HepG2 (cell line): ENCODE measurements around the gene CLPTM1. TPM values are rescaled to one million over a fixed set of nuclear protein-coding genes. Genes with fewer than 3 reads are reported as not detected.
A peak's percentile ranks its signal among the peaks of the same experiment; 100 is the strongest.

Experiments
- ATAC-seq: fragments of 200-7000 bp; cut with Tn5 transposase; 3 replicates; pipeline ENCODE4 v1.9.1; 2020; ENCODE audit warnings: mild to moderate bottlenecking, moderate library complexity
- BruUV-seq: library from RNA; stranded (reverse); fragments of 400-500 nt; replicated peaks from 2 replicates; lab custom pipeline; 2021; lab: Mats Ljungman, UMichigan
- CTCF ChIA-PET: fragments of 300-600 bp; formaldehyde crosslinking; extraction: SDS; loops from one replicate; lab custom pipeline; 2021; ENCODE audit warnings: low total read pairs, inconsistent platforms, low intra/inter-chr PET ratio; lab: Yijun Ruan, JAX
- POLR2A ChIA-PET: fragments of 350-600 bp; sonication (Branson Sonifier 250); formaldehyde crosslinking; loops from one replicate; lab custom pipeline; 2020; ENCODE audit warnings: antibody characterized with exemption, inconsistent platforms; lab: Yijun Ruan, JAX
- DNase-seq: peaks from one replicate; pipeline ENCODE4 v3.0.0-alpha.2; 2015; ENCODE audit warnings: low spot score
- FAIRE-seq: peaks from 3 replicates; lab custom pipeline; 2011; peaks lifted over from hg19 to GRCh38; lab: Jason Lieb, UNC
- H2AFZ ChIP-seq: one replicate; pipeline ENCODE4 v1.6.1; 2011; ENCODE audit warnings: low read length, inconsistent platforms
- H3K27ac ChIP-seq: fragments of 300-600 bp; 3 replicates; pipeline ENCODE4 v1.8.0; 2011; ENCODE audit warnings: mixed run types, mild to moderate bottlenecking, mixed read lengths, low read length, inconsistent platforms; ENCODE audit not compliant: insufficient read depth; ENCODE audit errors: extremely low read length
- H3K27me3 ChIP-seq, 2 experiments: fragments of 200-600 bp in 1 of 2; 2 replicates in 1 of 2; 3 replicates in 1 of 2; pipeline versions ENCODE4 v1.6.0 to v1.8.0; 2011; ENCODE audit warnings: low read length in 2 of 2, mild to moderate bottlenecking in 2 of 2, moderate library complexity in 2 of 2, inconsistent platforms in 1 of 2; ENCODE audit not compliant: insufficient read depth in 2 of 2, control insufficient read depth in 1 of 2
- H3K36me3 ChIP-seq, 2 experiments: fragments of 200-600 bp in 1 of 2; replicated peaks in 1 of 2; 2 replicates in 1 of 2; 3 replicates in 1 of 2; pipeline versions ENCODE4 v1.5.1 to v1.8.0; 2011; ENCODE audit warnings: low read length in 2 of 2, inconsistent platforms in 1 of 2; ENCODE audit not compliant: insufficient read depth in 2 of 2, control insufficient read depth in 1 of 2
- H3K4me1 ChIP-seq: 2 replicates; pipeline ENCODE4 v1.5.1; 2012; ENCODE audit warnings: low read length, inconsistent platforms; ENCODE audit not compliant: insufficient read depth
- H3K4me2 ChIP-seq: 2 replicates; pipeline ENCODE4 v1.6.0; 2011; ENCODE audit warnings: low read depth, low read length, inconsistent platforms
- H3K4me3 ChIP-seq, 3 experiments: fragments of 200-600 bp in 1 of 3; sonication (generic), shearing (Covaris generic) in 1 of 3; replicated peaks in 1 of 3; 2 replicates each; pipeline ENCODE4 v1.5.1; 2011 to 2016; ENCODE audit warnings: low read length in 3 of 3, inconsistent platforms in 2 of 3, low read depth in 2 of 3, mild to moderate bottlenecking in 2 of 3, control low read depth in 1 of 3, mixed read lengths in 1 of 3; ENCODE audit not compliant: insufficient read depth in 1 of 3
- H3K79me2 ChIP-seq: one replicate; pipeline ENCODE4 v1.6.1; 2011; ENCODE audit warnings: low read length, inconsistent platforms; ENCODE audit not compliant: insufficient read depth
- H3K9ac ChIP-seq: 2 replicates; pipeline ENCODE4 v1.6.0; 2011; ENCODE audit warnings: mild to moderate bottlenecking, low read depth, low read length, inconsistent platforms; ENCODE audit not compliant: insufficient read depth
- H3K9me3 ChIP-seq: 2 replicates; pipeline ENCODE4 v1.5.1; 2012; ENCODE audit warnings: mild to moderate bottlenecking, low read length
- H4K20me1 ChIP-seq: 2 replicates; pipeline ENCODE4 v1.6.0; 2011; ENCODE audit warnings: inconsistent platforms, mild to moderate bottlenecking, low read length, moderate library complexity; ENCODE audit not compliant: insufficient read depth
- CAMTA2 ChIP-seq: sonication (generic); formaldehyde crosslinking; IDR thresholded peaks from 2 replicates; pipeline ENCODE4 v1.4.0; 2020; ENCODE audit warnings: mild to moderate bottlenecking, missing genetic modification reagents, borderline replicate concordance
- MYC ChIP-seq: sonication (generic); formaldehyde crosslinking; IDR thresholded peaks from 2 replicates; pipeline ENCODE4 v1.9.0; 2021; ENCODE audit warnings: missing genetic modification reagents, borderline replicate concordance
- ZBTB38 ChIP-seq: sonication (generic); formaldehyde crosslinking; IDR thresholded peaks from 2 replicates; pipeline ENCODE4 v1.5.1; 2020; ENCODE audit warnings: mild to moderate bottlenecking, missing genetic modification reagents
- ZFP91 ChIP-seq: sonication (generic); formaldehyde crosslinking; IDR thresholded peaks from 2 replicates; pipeline ENCODE4 v1.9.0; 2022; ENCODE audit warnings: missing genetic modification reagents, mild to moderate bottlenecking, borderline replicate concordance
- ZNF619 ChIP-seq: sonication (generic); formaldehyde crosslinking; IDR thresholded peaks from 2 replicates; pipeline ENCODE4 v1.4.0; 2020; ENCODE audit warnings: mild to moderate bottlenecking, missing genetic modification reagents
- ZNF687 ChIP-seq: sonication (generic); formaldehyde crosslinking; IDR thresholded peaks from 2 replicates; pipeline ENCODE4 v1.5.1; 2020; ENCODE audit warnings: mild to moderate bottlenecking, missing genetic modification reagents, moderate library complexity
- ZNF891 ChIP-seq: sonication (generic); formaldehyde crosslinking; IDR thresholded peaks from 2 replicates; pipeline ENCODE4 v1.5.0; 2020; ENCODE audit warnings: mild to moderate bottlenecking, missing genetic modification reagents
- WGBS: methylation state at CpG from one replicate; pipeline ENCODE4 v1.1.6; 2017; ENCODE audit warnings: low lambda C conversion rate; 5-methylcytosine and 5-hydroxymethylcytosine counted together
- in situ Hi-C: cut with HindIII; loops from 2 replicates; pipeline ENCODE4 v1.10.0; 2017; ENCODE audit warnings: low pct_unique_long_range_greater_than_20kb; ENCODE audit not compliant: extremely low pct_ligation_motif_present
- intact Hi-C: fragments of 100-400 bp; cut with micrococcal nuclease; formaldehyde crosslinking; loops from one replicate; pipeline ENCODE4 v1.10.0; 2022; ENCODE audit not compliant: unreplicated experiment
- polyA plus RNA-seq, 8 experiments: library from polyadenylated mRNA; depleted of rRNA in 3 of 8; stranded (reverse) in 7 of 8; unstranded in 1 of 8; fragments of >200 nt; fragmentation: Illumina TruSeq in 4 of 8; extraction: Trizol in 4 of 8; gene quantifications; 2 replicates each; pipeline versions ENCODE4 v1.2.1 to v1.2.3, GENCODE V29; 2011 to 2016; ENCODE audit warnings: low read depth in 4 of 8, missing spikeins in 1 of 8, mixed read lengths in 1 of 8; ENCODE audit not compliant: insufficient read depth in 1 of 8
- total RNA-seq, 5 experiments: library from RNA; depleted of rRNA; stranded (reverse); fragments of >200 nt; fragmentation: Illumina TruSeq; extraction: Trizol; gene quantifications; 2 replicates each; pipeline ENCODE4 v1.2.3, GENCODE V29; 2016; ENCODE audit warnings: low read depth in 1 of 5
- TF ChIP-seq, protein P1 (sequence below): sonication (generic); formaldehyde crosslinking; IDR thresholded peaks from 2 replicates; pipeline ENCODE4 v1.5.0; 2020; ENCODE audit warnings: missing genetic modification reagents

Gene CLPTM1
- total and polyA plus RNA-seq, 2 of the 13 experiments (the other 11 are each of a cell fraction or from before 2014, with no cell fraction given) = 34.9 to 42.8 TPM

DNA sequence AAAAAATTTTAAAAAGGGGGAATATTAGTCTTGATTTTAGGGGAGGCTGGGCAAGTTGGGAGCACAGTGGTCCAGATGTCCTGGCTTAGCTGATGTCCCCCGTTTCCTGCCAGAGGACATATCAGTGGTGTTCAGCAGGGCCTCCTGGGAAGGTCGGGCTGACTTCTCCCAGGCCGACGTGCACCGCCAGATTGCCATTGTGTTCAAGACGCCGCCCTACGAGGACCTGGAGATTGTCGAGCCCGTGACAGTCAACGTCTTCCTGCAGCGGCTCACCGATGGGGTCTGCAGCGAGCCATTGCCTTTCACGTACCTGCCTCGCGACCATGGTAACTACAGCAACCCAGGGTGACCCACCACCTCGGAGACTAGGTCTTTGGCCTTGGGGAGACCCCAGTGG, 77.2 kb downstream of the CLPTM1 start:
- ATAC-seq (no peak), DNase-seq (no peak), FAIRE-seq (no peak)
- H3K4me2 ChIP-seq = no peak overlapping the region
- H3K9me3 ChIP-seq = no peaks in the 10 kb centered on the region
- H3K36me3 ChIP-seq = no peaks in the 10 kb centered on the region
- intact Hi-C loops = no loop called here
- H3K27me3 ChIP-seq = no peaks in the 10 kb centered on the region
- H4K20me1 ChIP-seq = no peaks in the 10 kb centered on the region
- POLR2A ChIA-PET = no interaction called here
- CTCF ChIA-PET = no interaction called here
- in situ Hi-C loops = no loop called here
- no TSS peak for BruUV-seq
- no peak overlapping the region for H2AFZ ChIP-seq
- no peak overlapping the region for H3K4me3 ChIP-seq
- 85% methylated on average over 14 of the region's 18 CpGs for WGBS
- H3K4me1 ChIP-seq = peaks cover 21% of the 10 kb centered on the region
- H3K27ac ChIP-seq = peak overlapping the region; percentile 37
- H3K9ac ChIP-seq = no peak overlapping the region
- no peak for TF ChIP-seq MYC (CRISPR knock-in tag)
- TF ChIP-seq CAMTA2 (CRISPR knock-in tag) = no peak
- TF ChIP-seq ZBTB38 (CRISPR knock-in tag) = peak; percentile 84
- TF ChIP-seq ZNF891 (CRISPR knock-in tag) = 0 out of 2 replicates have a peak, but pooled peaks have one; percentile 19
- no peak for TF ChIP-seq ZNF619 (CRISPR knock-in tag)
- TF ChIP-seq, protein P1, sequence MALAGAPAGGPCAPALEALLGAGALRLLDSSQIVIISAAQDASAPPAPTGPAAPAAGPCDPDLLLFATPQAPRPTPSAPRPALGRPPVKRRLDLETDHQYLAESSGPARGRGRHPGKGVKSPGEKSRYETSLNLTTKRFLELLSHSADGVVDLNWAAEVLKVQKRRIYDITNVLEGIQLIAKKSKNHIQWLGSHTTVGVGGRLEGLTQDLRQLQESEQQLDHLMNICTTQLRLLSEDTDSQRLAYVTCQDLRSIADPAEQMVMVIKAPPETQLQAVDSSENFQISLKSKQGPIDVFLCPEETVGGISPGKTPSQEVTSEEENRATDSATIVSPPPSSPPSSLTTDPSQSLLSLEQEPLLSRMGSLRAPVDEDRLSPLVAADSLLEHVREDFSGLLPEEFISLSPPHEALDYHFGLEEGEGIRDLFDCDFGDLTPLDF = no peak
- TF ChIP-seq ZFP91 = peak; percentile 11; the same call in 1 of the 2 replicates
- 0 out of 2 replicates have a peak, but pooled peaks have one; percentile 27 for TF ChIP-seq ZNF687
- H3K79me2 ChIP-seq = no peaks in the 10 kb centered on the region
